Measurements from ENCODE around the gene DAPK2. TPM values are rescaled to one million over a fixed set of nuclear protein-coding genes. Genes with fewer than 3 reads are reported as not detected.

DAPK2 gene
- total RNA-seq, 2 donors from 2014 or later = 28.8 to 57.6 TPM

- no peak for DNase-seq (ENCODE audit: low spot score)
- H3K9me3 ChIP-seq = no peaks in the 10 kb centered on the region
- H3K27ac ChIP-seq = peak overlapping the region; percentile 70 to 80
- H3K4me3 ChIP-seq = no peak overlapping the region
- H3K27me3 ChIP-seq = no peaks in the 10 kb centered on the region
- H3K4me1 ChIP-seq = peaks cover under 1 to 73% of the 10 kb centered on the region in 2 donors
- no peaks in the 10 kb centered on the region for H3K36me3 ChIP-seq
- TF ChIP-seq CTCF (IDR thresholded peaks at IDR 0.05) = no peak
Observed at GRCh38 chr15:64009241-64009640, 37.0 kb downstream of the DAPK2 start.

- no peaks in the 10 kb centered on the region for H3K9me3 ChIP-seq
- no peaks in the 10 kb centered on the region for H3K27me3 ChIP-seq
- H3K36me3 ChIP-seq = no peaks in the 10 kb centered on the region
- DNase-seq (ENCODE audit: low spot score) = no peak
- peak overlapping the region; percentile 70 to 80 for H3K27ac ChIP-seq
- peaks cover 5 to 75% of the 10 kb centered on the region in 2 donors for H3K4me1 ChIP-seq
- no peak overlapping the region for H3K4me3 ChIP-seq
- no peak for TF ChIP-seq CTCF (IDR thresholded peaks at IDR 0.05)
Observed at GRCh38 chr15:64008177-64008576, 38.1 kb downstream of the DAPK2 start.

- no peaks in the 10 kb centered on the region for H3K9me3 ChIP-seq
- no peak overlapping the region for H3K4me3 ChIP-seq
- TF ChIP-seq CTCF (IDR thresholded peaks at IDR 0.05) = no peak
- H3K27ac ChIP-seq = peak overlapping the region; percentile 80 to 87
- H3K36me3 ChIP-seq = no peaks in the 10 kb centered on the region
- peaks cover 5 to 70% of the 10 kb centered on the region in 2 donors for H3K4me1 ChIP-seq
- no peaks in the 10 kb centered on the region for H3K27me3 ChIP-seq
- DNase-seq (ENCODE audit: low spot score) = no peak
Observed at GRCh38 chr15:64006642-64007041, 39.6 kb downstream of the DAPK2 start.

GRCh38 chr15:64004587-64004986 is 41.7 kb downstream of the DAPK2 start:
- H3K4me1 ChIP-seq = peaks cover 5 to 63% of the 10 kb centered on the region in 2 donors
- H3K27me3 ChIP-seq = no peaks in the 10 kb centered on the region
- H3K27ac ChIP-seq = peak overlapping the region; percentile 80 to 87
- H3K4me3 ChIP-seq = no peak overlapping the region
- no peaks in the 10 kb centered on the region for H3K36me3 ChIP-seq
- DNase-seq (ENCODE audit: low spot score) = no peak
- H3K9me3 ChIP-seq = no peaks in the 10 kb centered on the region
- TF ChIP-seq CTCF (IDR thresholded peaks at IDR 0.05) = no peak

GRCh38 chr15:64004056-64004455 is 42.2 kb downstream of the DAPK2 start:
- Histone ChIP-seq H3K36me3 (no peaks in the 10 kb centered on the region), H3K9me3 (no peaks in the 10 kb centered on the region), H3K4me1 (peaks cover 5 to 63% of the 10 kb centered on the region in 2 donors), H3K27me3 (no peaks in the 10 kb centered on the region), H3K27ac (peak overlapping the region; percentile 80 to 87), H3K4me3 (no peak overlapping the region)
- DNase-seq (ENCODE audit: low spot score) = no peak
- TF ChIP-seq CTCF (IDR thresholded peaks at IDR 0.05) = no peak

- H3K27ac ChIP-seq = peak overlapping the region; percentile 80 to 87
- no peak for TF ChIP-seq CTCF (IDR thresholded peaks at IDR 0.05)
- H3K4me1 ChIP-seq = peaks cover 5 to 67% of the 10 kb centered on the region in 2 donors
- no peak overlapping the region for H3K4me3 ChIP-seq
- no peaks in the 10 kb centered on the region for H3K27me3 ChIP-seq
- H3K9me3 ChIP-seq = no peaks in the 10 kb centered on the region
- DNase-seq (ENCODE audit: low spot score) = no peak
- H3K36me3 ChIP-seq = no peaks in the 10 kb centered on the region
Observed at GRCh38 chr15:64003182-64003581, 43.1 kb downstream of the DAPK2 start.

Data from right atrium auricular region (tissue), 2 donors.